Astrocyte of the spinal cord (primary cell): ENCODE data around the gene RSPO4.
"Not testable (repeated sequence)": the region's sequence is repeated elsewhere in the genome, so short reads cannot be mapped to it uniquely, and the experiment has no call there.

Source experiments
- DNase-seq: peaks from one replicate; pipeline ENCODE4 v3.0.0; 2011; ENCODE audit warnings: low read depth, low spot score
- H3K4me3 ChIP-seq: 2 replicates; pipeline ENCODE4 v1.5.1; 2011; ENCODE audit warnings: low read depth, mild to moderate bottlenecking, low read length, moderate library complexity
- in situ Hi-C: cut with HindIII; loops from 2 replicates; pipeline ENCODE4 v1.10.0; 2017; ENCODE audit warnings: low sequenced_read_pairs
- TF ChIP-seq, protein P1 (sequence below): IDR thresholded peaks from 2 replicates; pipeline ENCODE4 v1.5.1; 2012; ENCODE audit warnings: low read depth, mild to moderate bottlenecking, low read length, inconsistent platforms

Gene RSPO4

DNA sequence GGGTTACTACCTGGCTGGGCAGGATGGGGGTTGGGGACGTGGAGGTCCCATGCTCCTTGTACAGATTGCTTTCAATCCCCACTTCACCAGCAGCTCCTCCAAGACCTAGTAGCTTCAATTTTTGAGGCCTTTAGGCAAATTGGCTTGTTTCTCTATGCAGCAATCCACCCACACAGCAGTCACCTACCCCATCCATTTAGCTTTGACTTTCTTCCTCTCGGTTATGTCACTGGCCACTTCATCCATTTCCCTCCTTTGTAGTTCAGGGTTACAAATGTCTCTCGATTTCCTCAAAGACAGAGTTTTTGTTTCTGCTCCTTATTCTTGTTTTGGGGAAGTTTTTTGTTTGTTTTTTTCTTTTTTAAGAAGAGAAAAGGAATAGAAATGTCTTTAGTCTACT, 33.4 kb upstream of the RSPO4 start:
- H3K4me3 ChIP-seq = no peak overlapping the region
- in situ Hi-C loops = no loop called here
- TF ChIP-seq, protein P1, sequence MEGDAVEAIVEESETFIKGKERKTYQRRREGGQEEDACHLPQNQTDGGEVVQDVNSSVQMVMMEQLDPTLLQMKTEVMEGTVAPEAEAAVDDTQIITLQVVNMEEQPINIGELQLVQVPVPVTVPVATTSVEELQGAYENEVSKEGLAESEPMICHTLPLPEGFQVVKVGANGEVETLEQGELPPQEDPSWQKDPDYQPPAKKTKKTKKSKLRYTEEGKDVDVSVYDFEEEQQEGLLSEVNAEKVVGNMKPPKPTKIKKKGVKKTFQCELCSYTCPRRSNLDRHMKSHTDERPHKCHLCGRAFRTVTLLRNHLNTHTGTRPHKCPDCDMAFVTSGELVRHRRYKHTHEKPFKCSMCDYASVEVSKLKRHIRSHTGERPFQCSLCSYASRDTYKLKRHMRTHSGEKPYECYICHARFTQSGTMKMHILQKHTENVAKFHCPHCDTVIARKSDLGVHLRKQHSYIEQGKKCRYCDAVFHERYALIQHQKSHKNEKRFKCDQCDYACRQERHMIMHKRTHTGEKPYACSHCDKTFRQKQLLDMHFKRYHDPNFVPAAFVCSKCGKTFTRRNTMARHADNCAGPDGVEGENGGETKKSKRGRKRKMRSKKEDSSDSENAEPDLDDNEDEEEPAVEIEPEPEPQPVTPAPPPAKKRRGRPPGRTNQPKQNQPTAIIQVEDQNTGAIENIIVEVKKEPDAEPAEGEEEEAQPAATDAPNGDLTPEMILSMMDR = no peak
- no peak for DNase-seq

DNA sequence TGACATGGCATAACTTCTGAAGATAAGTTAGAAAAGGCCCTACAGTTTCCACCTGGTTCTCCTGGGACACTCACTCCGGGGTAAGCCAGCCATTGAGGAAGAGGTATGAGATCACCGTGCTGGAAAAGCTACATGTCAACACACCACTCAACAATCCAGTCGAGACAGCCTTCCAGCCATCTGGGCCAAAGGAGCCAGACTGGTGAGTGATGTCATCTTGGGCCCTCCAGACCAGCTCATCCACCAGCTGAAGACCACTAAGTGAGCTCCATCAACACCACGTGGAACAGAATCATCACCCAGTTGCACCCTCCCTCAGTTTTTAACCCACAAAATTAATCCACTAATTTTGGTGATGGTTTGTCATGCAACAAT, 32.3 kb upstream of the RSPO4 start:
- in situ Hi-C loops = no loop called here
- no peak for DNase-seq
- TF ChIP-seq, protein P1 = no peak
- H3K4me3 ChIP-seq = no peak overlapping the region

DNA sequence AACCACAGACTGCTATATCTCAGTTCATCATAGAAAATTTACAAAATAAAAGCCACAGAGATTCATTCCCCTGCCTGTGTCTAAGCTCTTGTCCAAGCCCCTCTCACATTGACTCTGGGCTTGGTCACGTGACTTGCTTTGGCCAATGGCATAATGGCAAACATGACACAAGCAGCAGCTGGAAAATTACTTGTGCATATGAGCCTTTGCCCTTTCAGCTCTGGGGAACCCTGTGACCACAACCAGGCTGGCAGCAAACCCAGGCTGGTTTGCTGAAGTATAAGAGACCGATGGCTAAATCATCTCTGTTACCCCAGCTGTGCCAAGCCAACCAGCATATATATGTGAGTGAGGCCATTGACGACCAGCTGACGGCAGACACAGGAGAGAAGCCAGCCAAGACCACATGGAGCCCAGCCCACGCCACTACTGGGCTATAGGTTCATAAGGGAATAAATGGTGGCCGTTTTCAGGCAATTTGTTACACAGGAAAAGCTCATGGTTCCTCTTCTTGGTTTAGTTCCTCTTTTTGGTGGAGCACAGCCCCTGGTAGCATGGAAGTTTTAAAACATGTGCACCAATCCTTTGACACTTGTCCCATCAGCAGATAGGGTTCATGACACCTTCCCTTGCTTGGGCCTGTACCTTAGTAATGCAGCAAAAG, 31.8 kb upstream of the RSPO4 start:
- no peak for DNase-seq
- H3K4me3 ChIP-seq = no peak overlapping the region
- TF ChIP-seq, protein P1 = no peak
- in situ Hi-C loops = no loop called here

DNA sequence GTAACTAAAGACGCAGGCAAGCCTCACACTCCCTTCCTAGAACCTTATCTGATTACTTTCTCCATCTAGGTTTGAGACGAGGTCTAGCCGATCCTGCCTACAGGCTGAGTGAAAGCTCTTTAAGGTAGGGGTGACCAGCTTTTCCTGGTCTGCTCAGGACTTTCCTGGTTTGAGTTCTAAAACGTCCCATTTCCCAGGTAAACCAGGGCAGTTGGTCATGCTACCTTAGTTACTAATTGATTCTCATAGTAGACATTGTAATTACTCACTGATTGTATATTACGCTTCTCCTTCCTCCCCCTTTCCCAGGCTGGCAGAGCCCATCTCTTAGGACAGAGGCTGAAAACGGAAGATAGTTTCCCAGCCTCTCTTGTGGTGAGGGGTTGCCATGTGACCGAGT, 27.9 kb upstream of the RSPO4 start:
- no peak overlapping the region for H3K4me3 ChIP-seq
- in situ Hi-C loops = no loop called here
- TF ChIP-seq, protein P1 = no peak
- no peak for DNase-seq

DNA sequence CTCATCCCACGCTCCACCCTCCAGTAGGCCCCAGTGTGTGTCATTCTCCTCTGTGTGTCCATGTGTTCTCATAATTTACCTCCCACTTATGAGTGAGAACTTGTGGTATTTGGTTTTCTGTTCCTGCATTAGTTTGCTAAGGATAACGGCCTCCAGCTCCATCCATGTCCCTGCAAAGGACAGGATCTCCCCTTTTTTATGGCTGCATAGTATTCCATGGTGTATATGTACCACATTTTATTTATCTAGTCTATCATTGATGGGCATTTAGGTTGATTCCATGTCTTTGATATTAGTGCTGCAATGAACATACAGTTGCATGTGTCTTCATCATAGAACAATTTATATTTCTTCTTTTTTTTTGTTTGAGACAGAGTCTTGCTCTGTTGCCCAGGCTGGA, 24.1 kb upstream of the RSPO4 start:
- in situ Hi-C loops, H3K4me3 ChIP-seq, DNase-seq: not testable (repeated sequence)

DNA sequence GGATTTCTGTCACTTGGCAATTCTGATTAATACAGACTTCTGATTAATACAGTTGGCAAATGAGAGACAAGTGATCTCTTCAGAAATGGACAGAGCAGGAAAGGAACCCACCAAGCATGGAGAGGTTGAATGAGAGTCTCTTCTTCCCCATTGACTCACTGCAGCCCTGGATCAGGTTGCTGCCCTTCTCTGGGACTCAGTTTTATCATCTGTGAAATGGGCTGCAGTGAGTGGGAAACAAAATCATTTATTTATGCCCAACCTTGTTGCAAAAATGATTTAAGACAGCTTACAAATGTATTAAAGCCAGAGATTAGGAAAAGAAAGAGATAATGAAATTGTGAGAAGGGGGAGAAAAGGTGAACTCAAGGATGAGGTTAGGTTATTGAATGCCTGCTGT, 20.8 kb upstream of the RSPO4 start:
- H3K4me3 ChIP-seq = no peak overlapping the region
- TF ChIP-seq, protein P1 = no peak
- in situ Hi-C loops = no loop called here
- DNase-seq = no peak

DNA sequence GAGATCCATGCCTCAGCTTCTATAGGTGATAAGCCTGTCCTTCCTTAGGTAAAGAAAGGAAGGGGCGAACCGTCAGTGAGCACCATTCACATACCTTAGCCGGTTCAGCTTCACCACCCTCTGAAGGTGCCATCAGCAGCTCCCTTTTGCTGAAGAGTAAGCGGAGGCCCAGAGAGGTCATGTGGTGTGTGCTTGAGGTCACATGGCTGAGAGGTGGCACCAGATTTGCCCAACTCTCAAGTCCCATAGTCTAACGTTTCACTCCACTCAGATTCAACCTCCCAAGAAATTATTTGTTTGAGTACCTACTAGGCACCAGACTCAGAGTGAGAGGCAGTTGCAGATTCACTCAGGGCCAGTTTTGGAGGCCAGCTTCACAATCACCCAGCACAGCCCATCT, 18.5 kb upstream of the RSPO4 start:
- in situ Hi-C loops = no loop called here
- no peak overlapping the region for H3K4me3 ChIP-seq
- no peak for DNase-seq
- TF ChIP-seq, protein P1 = no peak
